CD8-positive, alpha-beta memory T cell (primary cell): ENCODE data around the gene STYXL1. TPM values are rescaled to one million over a fixed set of nuclear protein-coding genes. Genes with fewer than 3 reads are reported as not detected.
"Not testable (repeated sequence)": the region's sequence is repeated elsewhere in the genome, so short reads cannot be mapped to it uniquely, and the experiment has no call there.

Source experiments
- CTCF ChIA-PET: fragments of 350-600 bp; sonication (Branson Sonifier 250); formaldehyde crosslinking; loops from one replicate; lab custom pipeline; 2021; ENCODE audit warnings: antibody characterized with exemption; lab: Charles Lee
- POLR2A ChIA-PET: fragments of 350-600 bp; sonication (Branson Sonifier 250); formaldehyde crosslinking; loops from one replicate; lab custom pipeline; 2021; ENCODE audit warnings: antibody characterized with exemption; lab: Charles Lee
- DNase-seq, 5 donors: peaks; one replicate each; pipeline versions ENCODE4 v3.0.0 to v3.0.0-alpha.2; 2020 to 2022; ENCODE audit warnings: mixed read lengths in 1 of 5
- H3K27ac ChIP-seq: one replicate; pipeline ENCODE4 v1.7.0; 2013; ENCODE audit warnings: low read depth, mild to moderate bottlenecking, low read length, moderate library complexity
- H3K27me3 ChIP-seq: 2 replicates; pipeline ENCODE4 v1.7.0; 2013; ENCODE audit warnings: low read length, mild to moderate bottlenecking; ENCODE audit not compliant: insufficient read depth, poor library complexity, severe bottlenecking
- H3K36me3 ChIP-seq: 2 replicates; pipeline ENCODE4 v1.7.0; 2013; ENCODE audit warnings: mild to moderate bottlenecking, low read length, moderate library complexity; ENCODE audit not compliant: insufficient read depth
- H3K4me1 ChIP-seq: 2 replicates; pipeline ENCODE4 v1.7.0; 2013; ENCODE audit warnings: mild to moderate bottlenecking, low read length, moderate library complexity; ENCODE audit not compliant: insufficient read depth
- H3K4me3 ChIP-seq: 2 replicates; pipeline ENCODE4 v1.7.0; 2013; ENCODE audit warnings: mild to moderate bottlenecking, low read length
- H3K9me3 ChIP-seq: 2 replicates; pipeline ENCODE4 v1.7.0; 2013; ENCODE audit warnings: mild to moderate bottlenecking, low read length
- H3K27ac Mint-ChIP-seq, 8 donors: one replicate each; pipeline ENCODE4 v1.8.0; 2020 to 2021; ENCODE audit warnings: mixed read lengths in 8 of 8, mild to moderate bottlenecking in 6 of 8, inconsistent platforms in 3 of 8, moderate library complexity in 3 of 8
- H3K27me3 Mint-ChIP-seq, 2 donors: one replicate each; pipeline ENCODE4 v1.8.0; 2020 to 2021; ENCODE audit warnings: mixed read lengths in 2 of 2, mild to moderate bottlenecking in 1 of 2, moderate library complexity in 1 of 2
- H3K36me3 Mint-ChIP-seq, 3 donors: one replicate each; pipeline ENCODE4 v1.8.0; 2020 to 2021; ENCODE audit warnings: mixed read lengths in 3 of 3, inconsistent platforms in 1 of 3, mild to moderate bottlenecking in 1 of 3
- H3K4me1 Mint-ChIP-seq, 3 donors: one replicate each; pipeline ENCODE4 v1.8.0; 2020 to 2021; ENCODE audit warnings: mixed read lengths in 3 of 3, inconsistent platforms in 1 of 3, mild to moderate bottlenecking in 1 of 3
- H3K4me3 Mint-ChIP-seq, 7 donors: one replicate each; pipeline ENCODE4 v1.8.0; 2020 to 2021; ENCODE audit warnings: mixed read lengths in 7 of 7, mild to moderate bottlenecking in 6 of 7, moderate library complexity in 4 of 7, inconsistent platforms in 2 of 7
- H3K9me3 Mint-ChIP-seq, 5 donors: one replicate each; pipeline ENCODE4 v1.8.0; 2020 to 2022; ENCODE audit warnings: mixed read lengths in 5 of 5, mild to moderate bottlenecking in 3 of 5, moderate library complexity in 2 of 5, inconsistent platforms in 1 of 5
- polyA plus RNA-seq: library from polyadenylated mRNA; unstranded; fragments of 300-500 nt; fragmentation: Illumina TruSeq; gene quantifications from one replicate; pipeline ENCODE4 v1.2.3, GENCODE V29; 2021
- total RNA-seq, 2 experiments: library from RNA; stranded (reverse); gene quantifications; one replicate each; pipeline ENCODE4 v1.2.3, GENCODE V29; 2021

The STYXL1 gene
- total and polyA plus RNA-seq, 3 experiments from 2014 or later, result 40.2 to 60.9 (median 40.7) TPM

DNA sequence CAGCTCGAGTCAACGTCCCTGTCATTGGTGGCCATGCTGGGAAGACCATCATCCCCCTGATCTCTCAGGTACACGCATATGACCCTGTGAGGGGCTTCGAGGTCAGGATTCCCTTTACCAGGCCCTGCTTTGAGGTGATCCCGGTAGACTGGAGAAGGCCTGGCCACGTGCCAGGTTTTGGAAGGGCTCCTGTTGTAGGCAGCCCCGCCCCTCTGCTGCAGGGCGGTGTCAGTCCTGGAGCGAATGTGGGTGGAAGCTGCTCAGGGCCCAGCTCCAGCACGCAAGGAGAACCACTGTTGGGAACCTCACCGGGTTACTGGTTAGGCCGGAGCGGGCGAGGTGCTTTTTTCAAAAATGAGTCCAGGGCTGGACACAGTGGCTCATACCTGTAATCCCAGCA lies 15.7 kb upstream of the STYXL1 start:
- CTCF ChIA-PET, result no interaction called here

DNA sequence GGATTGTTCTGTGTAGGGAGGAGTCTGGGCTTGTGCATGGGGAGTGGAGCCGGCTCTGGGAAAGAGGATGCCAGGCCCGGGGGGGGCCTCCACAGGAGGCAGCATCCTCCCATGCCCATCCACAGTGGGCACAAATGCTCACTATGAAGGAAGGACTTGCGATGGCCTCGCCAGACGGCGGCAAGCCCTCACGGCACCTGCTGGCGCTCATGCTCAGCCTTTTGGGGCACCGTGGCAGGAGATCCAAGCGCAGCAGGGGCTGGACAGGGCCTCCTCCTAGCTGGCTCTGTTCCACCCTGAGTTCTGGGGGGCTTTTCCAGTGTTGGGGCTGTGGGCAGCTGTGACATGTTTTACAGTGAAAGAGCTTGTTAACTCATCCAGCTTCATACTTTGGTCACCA lies 15.3 kb upstream of the STYXL1 start:
- no peaks in the 10 kb centered on the region for H3K4me1 Mint-ChIP-seq
- no peak overlapping the region for H3K4me3 Mint-ChIP-seq
- H3K4me3 ChIP-seq, result no peak overlapping the region
- DNase-seq, result no peak
- no peaks in the 10 kb centered on the region for H3K27me3 Mint-ChIP-seq
- peaks cover 56% of the 10 kb centered on the region for H3K36me3 ChIP-seq
- ChIA-PET POLR2A (no interaction called here), CTCF (no interaction called here)
- H3K9me3 Mint-ChIP-seq, result no peaks in the 10 kb centered on the region
- peak overlapping the region in 2 of 8 donors; percentile 3 to 11 for H3K27ac Mint-ChIP-seq
- H3K36me3 Mint-ChIP-seq, result peaks cover 8 to 94% (median 28%) of the 10 kb centered on the region in 3 donors
- no peaks in the 10 kb centered on the region for H3K27me3 ChIP-seq
- no peak overlapping the region for H3K27ac ChIP-seq
- H3K4me1 ChIP-seq, result no peaks in the 10 kb centered on the region
- no peaks in the 10 kb centered on the region for H3K9me3 ChIP-seq

More for the DNA sequence above, 15.7 kb upstream of the STYXL1 start:
- H3K27ac ChIP-seq, result no peak overlapping the region
- H3K27ac Mint-ChIP-seq, result no peak overlapping the region
- POLR2A ChIA-PET, result no interaction called here
- H3K36me3 Mint-ChIP-seq, result peaks cover 8 to 90% (median 28%) of the 10 kb centered on the region in 3 donors
- H3K4me1 ChIP-seq, result no peaks in the 10 kb centered on the region
- H3K36me3 ChIP-seq, result peaks cover 52% of the 10 kb centered on the region
- H3K4me3 Mint-ChIP-seq, result no peak overlapping the region
- no peaks in the 10 kb centered on the region for H3K27me3 Mint-ChIP-seq
- H3K4me3 ChIP-seq, result no peak overlapping the region
- no peaks in the 10 kb centered on the region for H3K9me3 ChIP-seq
- H3K27me3 ChIP-seq, result no peaks in the 10 kb centered on the region
- no peaks in the 10 kb centered on the region for H3K4me1 Mint-ChIP-seq
- DNase-seq, result no peak
- no peaks in the 10 kb centered on the region for H3K9me3 Mint-ChIP-seq

DNA sequence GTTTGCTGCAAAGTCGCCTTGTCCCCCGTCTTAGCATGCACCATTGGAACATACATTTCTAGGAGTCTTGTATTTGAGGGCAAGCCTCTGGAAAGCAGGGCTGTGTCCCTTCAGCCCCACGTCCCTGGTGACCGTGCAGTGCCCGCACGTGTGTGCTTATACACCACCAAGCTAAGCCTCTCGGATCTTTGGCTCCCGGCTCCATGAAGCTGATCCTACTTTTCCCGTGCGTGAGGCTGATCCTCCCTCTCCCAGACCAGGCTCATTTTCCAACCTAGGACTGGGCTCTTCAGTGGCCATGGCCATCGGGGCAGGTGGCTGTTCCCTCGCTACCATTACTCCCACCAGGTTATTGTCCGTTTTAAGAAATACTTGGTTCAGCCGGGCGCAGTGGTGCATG lies 14.5 kb upstream of the STYXL1 start:
- Histone ChIP-seq H3K9me3 (no peaks in the 10 kb centered on the region), H3K27me3 (no peaks in the 10 kb centered on the region), H3K4me3 (no peak overlapping the region), H3K36me3 (peaks cover 65% of the 10 kb centered on the region), H3K4me1 (no peaks in the 10 kb centered on the region), H3K27ac (no peak overlapping the region)
- Mint-ChIP-seq H3K4me3 (no peak overlapping the region), H3K36me3 (peaks cover 8 to 98% (median 28%) of the 10 kb centered on the region in 3 donors), H3K9me3 (no peaks in the 10 kb centered on the region), H3K27ac (no peak overlapping the region), H3K27me3 (no peaks in the 10 kb centered on the region), H3K4me1 (no peaks in the 10 kb centered on the region)
- POLR2A ChIA-PET, result no interaction called here
- no peak for DNase-seq
- CTCF ChIA-PET, result no interaction called here

DNA sequence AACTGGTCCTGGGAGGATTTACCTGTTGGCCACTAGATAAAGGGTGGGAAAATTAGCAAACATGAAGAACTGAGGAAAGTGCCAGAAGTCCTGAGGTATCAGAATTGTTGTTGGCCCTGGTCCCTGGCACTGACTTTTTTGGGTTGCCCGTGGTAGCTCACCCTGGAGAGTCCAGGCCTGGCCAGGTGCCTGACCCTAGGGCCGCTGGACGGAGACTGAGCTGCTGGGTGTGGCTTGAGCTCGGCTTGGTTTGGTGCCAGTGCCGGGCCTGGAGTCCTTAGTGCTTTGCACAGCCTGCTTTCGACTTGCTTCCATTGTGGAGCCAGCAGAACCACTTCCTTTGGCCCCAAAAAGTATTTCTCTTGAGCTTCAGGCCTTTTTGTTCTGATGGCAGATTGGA lies 13.0 kb upstream of the STYXL1 start:
- H3K36me3 Mint-ChIP-seq, result peaks cover 8 to 97% (median 20%) of the 10 kb centered on the region in 3 donors
- CTCF ChIA-PET, result no interaction called here
- POLR2A ChIA-PET, result no interaction called here
- H3K27me3 ChIP-seq, result no peaks in the 10 kb centered on the region
- no peak for DNase-seq
- H3K4me3 ChIP-seq, result no peak overlapping the region
- H3K36me3 ChIP-seq, result peaks cover 72% of the 10 kb centered on the region
- H3K4me3 Mint-ChIP-seq, result no peak overlapping the region
- H3K27ac Mint-ChIP-seq, result no peak overlapping the region
- no peaks in the 10 kb centered on the region for H3K27me3 Mint-ChIP-seq
- no peaks in the 10 kb centered on the region for H3K9me3 ChIP-seq
- H3K9me3 Mint-ChIP-seq, result no peaks in the 10 kb centered on the region
- H3K4me1 ChIP-seq, result no peaks in the 10 kb centered on the region
- no peaks in the 10 kb centered on the region for H3K4me1 Mint-ChIP-seq
- H3K27ac ChIP-seq, result no peak overlapping the region

DNA sequence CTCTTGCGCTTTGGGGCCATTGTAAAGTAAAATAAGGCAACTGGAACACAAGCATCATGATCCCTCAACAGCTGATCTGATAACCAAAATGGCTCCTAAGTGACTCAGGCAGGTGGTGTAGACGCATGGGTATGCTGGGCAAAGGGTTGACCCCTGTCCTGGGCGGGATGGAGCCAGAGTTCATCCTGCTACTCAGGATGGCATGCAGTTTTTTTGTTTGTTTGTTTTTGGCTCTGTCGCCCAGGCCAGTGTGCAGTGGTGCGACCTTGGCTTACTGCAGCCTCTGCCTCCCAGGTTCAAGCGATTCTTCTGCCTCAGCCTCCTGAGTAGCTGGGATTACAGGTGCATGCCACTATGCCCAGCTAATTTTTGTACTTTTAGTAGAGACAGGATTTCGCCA lies 10.9 kb upstream of the STYXL1 start:
- H3K36me3 Mint-ChIP-seq, result peaks cover 8 to 93% (median 13%) of the 10 kb centered on the region in 3 donors
- peaks cover 57% of the 10 kb centered on the region for H3K36me3 ChIP-seq
- H3K4me1 Mint-ChIP-seq, H3K9me3 ChIP-seq, H3K4me1 ChIP-seq, H3K27ac ChIP-seq, CTCF ChIA-PET, DNase-seq, H3K4me3 Mint-ChIP-seq, H3K27ac Mint-ChIP-seq, POLR2A ChIA-PET, H3K27me3 Mint-ChIP-seq, H3K4me3 ChIP-seq, H3K9me3 Mint-ChIP-seq, H3K27me3 ChIP-seq: not testable (repeated sequence)

DNA sequence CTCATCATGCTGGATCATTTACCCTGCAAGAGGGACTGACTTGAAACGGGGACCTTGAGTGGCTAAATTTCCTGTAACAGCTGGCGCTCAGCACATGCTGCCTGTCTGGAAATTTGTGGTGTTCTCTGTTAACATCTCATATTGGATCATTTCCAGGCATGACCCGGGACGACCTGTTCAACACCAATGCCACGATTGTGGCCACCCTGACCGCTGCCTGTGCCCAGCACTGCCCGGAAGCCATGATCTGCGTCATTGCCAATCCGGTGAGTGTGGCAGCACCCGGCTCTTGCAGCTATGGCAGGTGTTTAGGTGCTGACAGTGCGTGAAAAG lies 10.0 kb upstream of the STYXL1 start:
- peaks cover 8 to 94% (median 11%) of the 10 kb centered on the region in 3 donors for H3K36me3 Mint-ChIP-seq
- no peaks in the 10 kb centered on the region for H3K27me3 ChIP-seq

DNA sequence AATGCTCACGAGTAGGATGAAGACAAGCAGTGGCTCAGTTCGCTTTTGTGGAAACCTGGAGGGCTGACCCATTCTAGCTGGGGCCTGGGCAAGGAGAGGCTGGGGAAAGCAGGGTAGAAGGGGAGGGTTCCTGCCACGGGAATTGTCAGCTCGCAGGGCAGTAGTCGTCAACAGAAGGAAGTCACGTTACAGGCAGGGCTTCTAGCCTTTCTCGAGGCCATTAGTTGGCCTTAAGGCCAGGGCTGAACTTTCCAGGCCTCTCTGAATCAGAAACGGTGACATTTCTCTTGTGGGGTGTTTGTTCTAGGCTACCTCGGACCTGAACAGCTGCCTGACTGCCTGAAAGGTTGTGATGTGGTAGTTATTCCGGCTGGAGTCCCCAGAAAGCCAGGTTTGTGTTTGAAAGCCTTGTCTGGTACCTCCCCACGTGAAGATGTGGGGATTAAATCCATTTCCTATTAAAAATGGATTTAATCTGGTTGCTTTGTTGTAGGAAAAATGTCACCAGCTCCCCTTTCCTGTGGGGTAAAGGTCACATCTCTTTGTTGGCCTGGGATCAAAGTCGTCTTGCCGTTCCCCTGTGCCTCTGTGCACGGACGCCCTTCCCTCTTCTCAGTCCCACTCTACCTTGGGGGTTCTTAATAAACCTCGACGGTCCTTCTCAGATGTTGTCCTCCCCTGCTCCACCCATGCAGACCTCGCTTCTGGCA lies 9.5 kb upstream of the STYXL1 start:
- Histone ChIP-seq H3K27ac (no peak overlapping the region), H3K4me3 (no peak overlapping the region), H3K9me3 (no peaks in the 10 kb centered on the region), H3K4me1 (peaks cover under 1% of the 10 kb centered on the region), H3K27me3 (no peaks in the 10 kb centered on the region), H3K36me3 (peaks cover 50% of the 10 kb centered on the region)
- Mint-ChIP-seq H3K4me1 (peaks cover 3 to 15% (median 5%) of the 10 kb centered on the region in 3 donors), H3K36me3 (peaks cover 4 to 91% (median 9%) of the 10 kb centered on the region in 3 donors), H3K27ac (no peak overlapping the region), H3K27me3 (no peaks in the 10 kb centered on the region), H3K4me3 (no peak overlapping the region), H3K9me3 (no peaks in the 10 kb centered on the region)
- DNase-seq, result no peak
- POLR2A ChIA-PET, result interaction anchor here (1.3 kb wide), 1 partner anchor 9 kb away, joined by 3 read pairs; the partner anchor contains the start of genes MDH2 and STYXL1
- CTCF ChIA-PET, result no interaction called here

More for the DNA sequence above, 10.0 kb upstream of the STYXL1 start:
- no peaks in the 10 kb centered on the region for H3K9me3 Mint-ChIP-seq
- CTCF ChIA-PET, result no interaction called here
- no peak overlapping the region for H3K27ac Mint-ChIP-seq
- Histone ChIP-seq H3K9me3 (no peaks in the 10 kb centered on the region), H3K4me3 (no peak overlapping the region), H3K4me1 (no peaks in the 10 kb centered on the region), H3K36me3 (peaks cover 50% of the 10 kb centered on the region), H3K27ac (no peak overlapping the region)
- no peak for DNase-seq
- no peaks in the 10 kb centered on the region for H3K27me3 Mint-ChIP-seq
- peaks cover 2 to 12% (median 4%) of the 10 kb centered on the region in 3 donors for H3K4me1 Mint-ChIP-seq
- POLR2A ChIA-PET, result no interaction called here
- H3K4me3 Mint-ChIP-seq, result no peak overlapping the region

DNA sequence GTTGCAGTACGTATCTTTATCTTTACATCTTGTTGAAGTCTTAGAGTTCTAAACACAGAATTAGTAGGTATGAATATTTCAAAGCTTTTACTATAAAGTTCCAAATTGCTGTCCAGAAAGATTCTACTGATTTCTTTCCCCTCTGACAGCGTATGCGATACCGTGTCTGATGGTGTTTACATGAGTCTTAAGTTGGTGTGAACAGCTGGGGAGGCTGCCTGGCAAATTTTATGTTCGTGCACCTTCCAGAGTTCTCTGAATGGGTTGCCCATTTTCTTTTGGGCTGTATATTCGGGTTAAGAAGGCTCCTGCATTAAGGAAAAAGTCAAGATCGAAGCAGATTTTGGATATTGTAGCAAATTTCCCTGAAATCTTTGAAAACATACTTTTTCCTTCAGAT lies 8.4 kb upstream of the STYXL1 start:
- peaks cover 0 to 87% (median 5%) of the 10 kb centered on the region in 3 donors for H3K36me3 Mint-ChIP-seq
- Histone ChIP-seq H3K27me3 (no peaks in the 10 kb centered on the region), H3K9me3 (no peaks in the 10 kb centered on the region), H3K4me3 (no peak overlapping the region), H3K27ac (no peak overlapping the region), H3K36me3 (peaks cover 48% of the 10 kb centered on the region), H3K4me1 (peaks cover 9% of the 10 kb centered on the region)
- ChIA-PET POLR2A (interaction anchor here (0.7 to 1.3 kb wide), 2 partner anchors 8 to 620 kb away, joined by 3 to 9 read pairs; partner anchors contain the start of genes MDH2 and STYXL1), CTCF (no interaction called here)
- H3K27ac Mint-ChIP-seq, result peak overlapping the region in 1 of 8 donors; percentile 70
- peaks cover 12 to 24% (median 14%) of the 10 kb centered on the region in 3 donors for H3K4me1 Mint-ChIP-seq
- H3K27me3 Mint-ChIP-seq, result no peaks in the 10 kb centered on the region
- no peaks in the 10 kb centered on the region for H3K9me3 Mint-ChIP-seq
- no peak overlapping the region for H3K4me3 Mint-ChIP-seq
- no peak for DNase-seq
